ENCODE data around the gene RPS19BP1. TPM values are rescaled to one million over a fixed set of nuclear protein-coding genes. Genes with fewer than 3 reads are reported as not detected.

RPS19BP1 gene
- total and polyA plus RNA-seq, 2 experiments from 2014 or later, result 84.0 to 117 TPM

GRCh38 chr22:39504071-39504470 is 28.5 kb downstream of the RPS19BP1 start:
- no peak overlapping the region for H2AFZ ChIP-seq
- H4K20me1 ChIP-seq (ENCODE audit: insufficient read depth, poor library complexity, severe bottlenecking), result peaks cover 3% of the 10 kb centered on the region
- H3K4me3 ChIP-seq, result no peak overlapping the region
- no peaks in the 10 kb centered on the region for H3K36me3 ChIP-seq (replicated peaks; ENCODE audit: insufficient read depth, low read depth)
- no peak for DNase-seq (ENCODE audit: low spot score)
- H3K9me3 ChIP-seq (ENCODE audit: low read depth), result no peaks in the 10 kb centered on the region
- H3K9me2 ChIP-seq (replicated peaks; ENCODE audit: insufficient read depth), result no peaks in the 10 kb centered on the region
- H3K27ac ChIP-seq, result no peak overlapping the region
- peak overlapping the region; percentile 89 for H3K4me2 ChIP-seq
- 97% methylated on average over 16 of the region's 16 CpGs for WGBS (ENCODE audit: low lambda C conversion rate, missing lambda C conversion rate)
- peaks cover 61% of the 10 kb centered on the region for H3K79me2 ChIP-seq
- no peak for TF ChIP-seq EZH2 (IDR thresholded peaks at IDR 0.05; ENCODE audit: borderline replicate concordance)
- no peak for TF ChIP-seq EZH2phosphoT487 (IDR thresholded peaks at IDR 0.05; ENCODE audit: low read depth, severe bottlenecking, unreplicated experiment)
- no peak for TF ChIP-seq CTCF (IDR thresholded peaks at IDR 0.05; ENCODE audit: poor library complexity)
- no peaks in the 10 kb centered on the region for H3K27me3 ChIP-seq
- peaks cover 19% of the 10 kb centered on the region for H3K4me1 ChIP-seq (ENCODE audit: insufficient read depth)

- peaks cover 57% of the 10 kb centered on the region for H3K79me2 ChIP-seq
- H4K20me1 ChIP-seq (ENCODE audit: insufficient read depth, poor library complexity, severe bottlenecking), result peaks cover 3% of the 10 kb centered on the region
- peak overlapping the region; percentile 77 for H3K27ac ChIP-seq
- no peak for DNase-seq (ENCODE audit: low spot score)
- no peaks in the 10 kb centered on the region for H3K9me3 ChIP-seq (ENCODE audit: low read depth)
- no peaks in the 10 kb centered on the region for H3K36me3 ChIP-seq (replicated peaks; ENCODE audit: insufficient read depth, low read depth)
- no peaks in the 10 kb centered on the region for H3K27me3 ChIP-seq
- no peak overlapping the region for H3K4me3 ChIP-seq
- no peak for TF ChIP-seq CTCF (IDR thresholded peaks at IDR 0.05; ENCODE audit: poor library complexity)
- no peak for TF ChIP-seq EZH2phosphoT487 (IDR thresholded peaks at IDR 0.05; ENCODE audit: low read depth, severe bottlenecking, unreplicated experiment)
- H3K4me1 ChIP-seq (ENCODE audit: insufficient read depth), result peaks cover 24% of the 10 kb centered on the region
- H2AFZ ChIP-seq, result no peak overlapping the region
- no peaks in the 10 kb centered on the region for H3K9me2 ChIP-seq (replicated peaks; ENCODE audit: insufficient read depth)
- 79% methylated on average over 6 of the region's 6 CpGs for WGBS (ENCODE audit: low lambda C conversion rate, missing lambda C conversion rate)
- peak overlapping the region; percentile 89 for H3K4me2 ChIP-seq
These were observed 28.9 kb downstream of the RPS19BP1 start for GRCh38 chr22:39503630-39504029.

GRCh38 chr22:39502789-39503409 is 29.6 kb downstream of the RPS19BP1 start:
- peak; percentile 49 for DNase-seq (ENCODE audit: low spot score)
- Histone ChIP-seq H2AFZ (peak overlapping the region; percentile 42), H3K4me2 (peak overlapping the region; percentile 89), H3K27me3 (no peaks in the 10 kb centered on the region), H4K20me1 (ENCODE audit: insufficient read depth, poor library complexity, severe bottlenecking) (peaks cover 3% of the 10 kb centered on the region), H3K4me1 (ENCODE audit: insufficient read depth) (peaks cover 31% of the 10 kb centered on the region), H3K27ac (peak overlapping the region; percentile 77), H3K4me3 (peak overlapping the region; percentile 84), H3K9me2 (replicated peaks; ENCODE audit: insufficient read depth) (no peaks in the 10 kb centered on the region), H3K79me2 (peaks cover 49% of the 10 kb centered on the region), H3K36me3 (replicated peaks; ENCODE audit: insufficient read depth, low read depth) (no peaks in the 10 kb centered on the region), H3K9me3 (ENCODE audit: low read depth) (no peaks in the 10 kb centered on the region)
- 29% methylated on average over 18 of the region's 18 CpGs for WGBS (ENCODE audit: low lambda C conversion rate, missing lambda C conversion rate)
- TF ChIP-seq EZH2 (IDR thresholded peaks at IDR 0.05; ENCODE audit: borderline replicate concordance) (no peak), CTCF (IDR thresholded peaks at IDR 0.05; ENCODE audit: poor library complexity) (no peak), EZH2phosphoT487 (IDR thresholded peaks at IDR 0.05; ENCODE audit: low read depth, severe bottlenecking, unreplicated experiment) (no peak)

Data from hepatocyte (in vitro differentiated cells).